ENCODE data around the gene UGT2A3.

UGT2A3 gene

DNA sequence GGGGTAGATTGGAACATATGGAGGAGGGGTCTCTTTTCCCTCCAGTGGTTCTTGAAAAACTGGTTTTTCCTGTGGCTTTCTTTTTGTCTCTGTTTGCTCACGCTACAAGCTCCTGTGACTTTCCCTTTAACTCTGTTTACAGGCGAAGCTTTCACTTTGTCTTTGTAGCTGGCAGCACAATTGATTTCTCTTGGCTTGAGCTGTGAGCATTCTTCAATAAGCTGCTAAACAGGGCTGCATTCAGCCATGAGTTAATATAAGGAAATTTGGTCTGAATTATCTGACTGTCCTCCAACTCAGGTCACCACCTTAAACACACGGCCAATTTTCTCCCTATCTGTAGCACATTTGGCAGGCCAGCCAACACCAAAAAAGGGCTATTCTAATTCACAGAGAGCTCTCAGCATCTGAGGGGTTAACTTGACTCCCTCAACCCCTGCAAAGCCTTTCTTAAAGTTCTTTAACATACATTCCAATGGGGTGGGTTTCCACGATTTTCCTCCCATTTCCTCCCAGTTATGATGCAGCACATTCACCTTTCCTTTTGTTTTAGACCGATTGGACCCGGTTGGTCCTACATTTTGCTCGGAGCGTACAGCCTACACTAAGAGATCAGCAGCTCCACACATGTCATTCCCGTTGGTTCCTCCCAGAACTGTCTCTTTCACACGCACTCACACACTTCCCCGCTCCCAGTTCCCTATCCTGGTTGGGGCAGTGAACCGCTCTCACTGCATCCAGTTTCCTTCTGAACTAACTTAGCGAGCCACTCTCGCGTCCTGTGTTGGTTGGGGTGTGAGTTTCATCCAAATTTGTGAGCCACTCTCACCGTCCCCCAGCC is 45.4 kb downstream of the UGT2A3 start:
- DNase-seq (ENCODE audit: low spot score in 2 of 2), result no peak
- Histone ChIP-seq H3K4me1 (no peaks in the 10 kb centered on the region), H3K36me3 (replicated peaks) (no peaks in the 10 kb centered on the region), H3K27me3 (ENCODE audit: low read depth) (no peaks in the 10 kb centered on the region), H3K9me3 (no peaks in the 10 kb centered on the region), H3K4me3 (no peak overlapping the region)
- in situ Hi-C loops (cut with MboI; ENCODE audit: low sequenced_read_pairs), result no loop called here

DNA sequence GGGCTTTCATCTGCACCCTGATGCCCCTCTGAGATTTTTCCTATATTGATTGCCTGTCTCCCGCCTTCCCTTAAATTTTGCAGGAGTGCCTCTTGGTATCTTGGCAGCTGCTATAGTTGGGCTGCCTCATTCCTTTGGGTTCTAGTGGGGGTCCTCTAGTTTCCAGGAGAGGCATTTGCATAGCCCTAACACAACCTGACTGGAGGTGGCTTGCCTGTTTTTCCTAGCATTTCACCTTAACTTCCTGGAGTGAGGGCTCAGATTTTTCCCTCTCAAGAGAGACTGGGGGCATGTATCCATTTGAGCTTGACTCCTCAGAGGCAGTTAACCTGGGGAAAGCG is 46.0 kb downstream of the UGT2A3 start:
- H3K27me3 ChIP-seq (ENCODE audit: low read depth), result no peaks in the 10 kb centered on the region
- no peak for DNase-seq (ENCODE audit: low spot score in 2 of 2)
- no peaks in the 10 kb centered on the region for H3K36me3 ChIP-seq (replicated peaks)
- H3K9me3 ChIP-seq, result no peaks in the 10 kb centered on the region
- no peaks in the 10 kb centered on the region for H3K4me1 ChIP-seq
- H3K4me3 ChIP-seq, result no peak overlapping the region
- in situ Hi-C loops (cut with MboI; ENCODE audit: low sequenced_read_pairs), result no loop called here

DNA sequence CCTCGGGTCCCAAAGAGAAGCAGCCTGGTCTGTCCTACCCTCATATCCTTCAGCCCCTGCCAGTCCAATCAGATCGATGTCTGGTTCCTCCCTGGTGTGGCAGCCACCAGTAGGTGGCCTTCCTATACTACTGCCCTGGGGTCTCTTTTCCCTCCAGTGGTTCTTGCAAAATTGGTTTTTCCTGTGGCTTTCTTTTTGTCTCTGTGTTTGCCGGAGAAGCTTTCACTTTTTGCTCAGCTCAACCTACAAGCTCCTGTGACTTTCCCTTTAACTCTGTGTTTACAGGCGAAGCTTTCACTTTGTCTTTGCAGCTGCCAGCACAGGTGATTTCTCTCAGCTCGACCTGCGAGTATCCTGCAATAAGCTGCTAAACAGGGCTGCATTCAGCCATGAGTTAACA is 46.8 kb downstream of the UGT2A3 start:
- H3K36me3 ChIP-seq (replicated peaks), result no peaks in the 10 kb centered on the region
- no peaks in the 10 kb centered on the region for H3K4me1 ChIP-seq
- no peak overlapping the region for H3K4me3 ChIP-seq
- no peak for DNase-seq (ENCODE audit: low spot score in 2 of 2)
- H3K9me3 ChIP-seq, result no peaks in the 10 kb centered on the region
- in situ Hi-C loops (cut with MboI; ENCODE audit: low sequenced_read_pairs), result no loop called here
- no peaks in the 10 kb centered on the region for H3K27me3 ChIP-seq (ENCODE audit: low read depth)

DNA sequence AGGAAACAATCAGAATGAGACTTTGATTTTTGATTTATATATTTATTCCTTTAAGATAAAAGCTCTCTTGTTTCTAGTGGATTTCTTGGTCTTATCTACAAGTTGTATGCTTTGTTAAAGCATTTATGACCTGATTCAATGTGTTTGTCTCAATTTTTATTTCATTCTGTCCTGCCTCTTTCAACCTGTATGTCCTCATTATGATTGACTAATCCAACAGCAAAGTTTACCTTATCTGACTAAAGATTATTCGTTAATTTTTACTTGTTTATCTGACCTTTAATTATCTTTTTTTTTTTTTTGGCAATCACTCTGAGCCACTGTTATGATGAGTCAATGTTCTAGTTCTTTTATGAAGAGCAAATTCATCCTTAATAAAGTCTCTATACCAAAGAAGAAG is 54.9 kb downstream of the UGT2A3 start:
- Histone ChIP-seq H3K27me3 (ENCODE audit: low read depth) (no peaks in the 10 kb centered on the region), H3K36me3 (replicated peaks) (no peaks in the 10 kb centered on the region), H3K4me1 (no peaks in the 10 kb centered on the region), H3K4me3 (no peak overlapping the region), H3K9me3 (no peaks in the 10 kb centered on the region)
- in situ Hi-C loops (cut with MboI; ENCODE audit: low sequenced_read_pairs), result no loop called here
- no peak for DNase-seq (ENCODE audit: low spot score in 2 of 2)

DNA sequence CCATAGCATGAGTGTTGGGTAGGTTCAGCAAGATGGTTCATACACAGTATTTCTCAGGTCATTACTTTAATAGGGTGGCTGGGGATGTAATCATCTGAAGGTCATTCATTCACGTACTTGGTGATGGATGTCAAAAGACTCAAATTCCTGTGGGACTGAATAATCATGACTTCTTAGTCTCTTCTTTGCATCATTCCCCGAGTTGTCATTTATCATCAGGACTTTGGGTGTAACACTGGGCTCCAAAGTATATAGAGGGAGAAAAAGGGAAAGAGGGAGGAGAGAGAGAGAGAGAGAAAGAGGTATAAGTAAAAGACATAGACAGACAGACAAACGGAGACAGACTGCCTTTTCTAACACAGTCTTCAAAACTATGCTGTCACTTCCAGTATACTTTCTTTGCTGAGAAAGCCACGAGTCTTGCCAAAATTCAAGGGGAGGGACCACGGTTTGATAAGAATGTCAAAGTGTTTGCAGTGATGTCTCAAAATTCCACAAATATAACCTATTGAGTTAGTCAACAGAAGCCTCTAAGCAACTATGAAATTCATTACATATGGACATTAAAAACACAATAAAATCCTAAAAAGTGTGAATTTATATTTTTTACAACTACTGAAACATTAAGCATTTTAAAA is 55.9 kb downstream of the UGT2A3 start:
- Histone ChIP-seq H3K4me1 (no peaks in the 10 kb centered on the region), H3K4me3 (no peak overlapping the region), H3K36me3 (replicated peaks) (no peaks in the 10 kb centered on the region), H3K27me3 (ENCODE audit: low read depth) (no peaks in the 10 kb centered on the region), H3K9me3 (no peaks in the 10 kb centered on the region)
- no peak for DNase-seq (ENCODE audit: low spot score in 2 of 2)
- in situ Hi-C loops (cut with MboI; ENCODE audit: low sequenced_read_pairs), result no loop called here

DNA sequence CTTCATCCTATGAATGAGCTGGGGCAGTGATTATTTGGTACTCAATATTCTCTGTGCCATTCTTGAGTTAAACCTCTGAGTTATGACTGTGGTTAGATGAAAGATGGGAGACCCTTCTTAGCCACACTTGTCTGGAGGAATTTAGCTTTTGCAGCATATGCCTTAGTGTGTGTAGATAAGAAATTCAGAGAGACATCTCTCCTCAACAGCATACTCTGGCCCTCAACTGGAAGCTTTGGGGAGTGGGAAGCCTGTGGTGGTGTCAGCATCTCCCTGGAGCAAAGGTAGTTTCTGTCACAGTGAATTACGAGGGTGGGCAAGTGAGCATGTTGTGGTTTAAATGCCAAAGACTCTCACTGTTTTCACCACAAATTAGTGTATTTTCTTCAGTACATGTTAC is 58.7 kb downstream of the UGT2A3 start:
- no peaks in the 10 kb centered on the region for H3K4me1 ChIP-seq
- no peak for DNase-seq (ENCODE audit: low spot score in 2 of 2)
- H3K36me3 ChIP-seq (replicated peaks), result no peaks in the 10 kb centered on the region
- in situ Hi-C loops (cut with MboI; ENCODE audit: low sequenced_read_pairs), result no loop called here
- no peaks in the 10 kb centered on the region for H3K9me3 ChIP-seq
- H3K27me3 ChIP-seq (ENCODE audit: low read depth), result no peaks in the 10 kb centered on the region
- H3K4me3 ChIP-seq, result no peak overlapping the region

DNA sequence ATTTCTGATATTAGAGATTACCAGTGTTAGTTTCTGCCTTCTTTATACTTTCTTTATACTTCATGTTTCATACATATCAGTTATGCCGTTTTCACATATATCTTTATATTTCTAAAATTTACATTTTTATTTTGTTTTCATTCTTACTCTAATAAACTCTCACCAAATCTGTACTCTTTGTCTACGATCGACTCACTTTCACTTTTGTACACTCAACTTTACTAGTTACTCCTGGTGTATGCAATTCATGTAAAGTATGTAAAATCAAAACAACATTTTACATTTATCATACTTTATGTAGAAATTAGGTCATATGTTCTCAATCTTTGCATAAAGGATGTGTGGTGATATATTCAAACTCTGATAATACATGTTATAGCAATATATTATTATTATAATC is 59.9 kb downstream of the UGT2A3 start:
- Histone ChIP-seq H3K27me3 (ENCODE audit: low read depth) (no peaks in the 10 kb centered on the region), H3K4me1 (no peaks in the 10 kb centered on the region), H3K36me3 (replicated peaks) (no peaks in the 10 kb centered on the region), H3K9me3 (no peaks in the 10 kb centered on the region), H3K4me3 (no peak overlapping the region)
- in situ Hi-C loops (cut with MboI; ENCODE audit: low sequenced_read_pairs), result no loop called here
- DNase-seq (ENCODE audit: low spot score in 2 of 2), result no peak

DNA sequence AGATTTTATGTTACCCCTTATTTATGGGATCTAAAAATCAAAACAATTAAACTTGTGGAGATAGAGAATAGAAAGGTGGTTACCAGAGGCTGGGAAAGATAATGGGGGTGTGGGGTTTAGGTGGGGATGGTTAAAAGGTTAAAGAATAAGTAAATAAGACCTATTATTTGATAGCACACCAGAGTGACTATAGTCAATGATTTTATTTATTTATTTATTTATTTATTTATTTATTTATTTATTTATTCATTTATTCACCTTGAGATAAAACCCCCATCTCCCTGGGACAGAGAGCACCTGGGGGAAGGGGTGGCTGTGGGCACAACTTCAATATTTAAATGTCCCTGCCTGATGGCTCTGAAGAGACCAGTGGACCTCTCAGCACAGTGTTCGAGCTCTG is 66.1 kb downstream of the UGT2A3 start:
- in situ Hi-C loops (cut with MboI; ENCODE audit: low sequenced_read_pairs), result no loop called here
- Histone ChIP-seq H3K4me3 (no peak overlapping the region), H3K4me1 (peaks cover 8% of the 10 kb centered on the region), H3K27me3 (ENCODE audit: low read depth) (no peaks in the 10 kb centered on the region), H3K36me3 (replicated peaks) (no peaks in the 10 kb centered on the region), H3K9me3 (no peaks in the 10 kb centered on the region)
- DNase-seq (ENCODE audit: low spot score in 2 of 2), result no peak

DNA sequence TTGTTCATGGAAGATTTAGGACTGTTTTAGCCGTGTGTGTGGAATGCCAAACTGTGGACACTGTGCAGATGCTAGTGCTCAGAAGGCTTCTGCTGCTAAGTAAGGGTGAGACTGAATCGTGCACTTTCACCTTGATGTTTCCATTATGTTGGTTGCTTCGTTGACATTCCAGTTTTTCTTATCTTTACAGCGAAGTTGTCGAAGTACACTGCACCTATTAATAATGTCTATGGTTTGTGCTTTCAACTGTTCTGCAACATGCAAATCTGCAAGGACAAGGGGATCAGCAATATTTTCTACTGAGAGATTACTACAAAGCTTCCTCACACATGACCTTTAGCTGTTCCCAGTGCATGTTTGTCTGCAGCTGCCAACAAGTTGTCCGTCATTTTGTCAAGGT is 67.7 kb downstream of the UGT2A3 start:
- Histone ChIP-seq H3K36me3 (replicated peaks) (no peaks in the 10 kb centered on the region), H3K27me3 (ENCODE audit: low read depth) (no peaks in the 10 kb centered on the region), H3K4me1 (peaks cover 8% of the 10 kb centered on the region), H3K4me3 (no peak overlapping the region), H3K9me3 (no peaks in the 10 kb centered on the region)
- in situ Hi-C loops (cut with MboI; ENCODE audit: low sequenced_read_pairs), result no loop called here
- DNase-seq (ENCODE audit: low spot score in 2 of 2), result no peak
